Measurements from ENCODE around the gene SGSM2. TPM values are rescaled to one million over a fixed set of nuclear protein-coding genes. Genes with fewer than 3 reads are reported as not detected.

Gene SGSM2
- total RNA-seq: 27.8 and 29.6 TPM in 2 replicates

GRCh38 chr17:2336852-2337543 lies at the start of gene SGSM2:
SGSM2 (plus strand) TSS chr17:2337501; CDS start chr17:2337689, 188 bp downstream.

GRCh38 chr17:2303204-2304188 lies 33.8 kb upstream of the SGSM2 start, which contains the start of the genes SMG6 and SRR:
SMG6 (minus strand) TSS chr17:2303785; CDS start chr17:2303720, 65 bp downstream.
SRR (plus strand) TSS chr17:2303950; CDS start chr17:2315561, 11,611 bp downstream.

GRCh38 chr17:2336215-2336851 lies 968 bp upstream of the SGSM2 start, which contains the start of gene TSR1:
TSR1 (minus strand) TSS chr17:2336457; CDS start chr17:2336427, 30 bp downstream.

GRCh38 chr17:2400877-2401425 lies 63.6 kb downstream of the SGSM2 start, which contains the start of gene MNT:
MNT (minus strand) TSS chr17:2401060; CDS start chr17:2400712, 348 bp downstream.

Other genes starting within 250 kb of the SGSM2 start
- 12.3 and 23.4 TPM in 2 replicates for gene SMG6, start 33.7 kb upstream of the SGSM2 start, total RNA-seq
- gene SRR, start 33.6 kb upstream of the SGSM2 start, total RNA-seq: 27.0 and 34.8 TPM in 2 replicates
- 73.1 and 73.4 TPM in 2 replicates for gene TSR1, start 1.0 kb upstream of the SGSM2 start, total RNA-seq
- gene MNT, start 63.6 kb downstream of the SGSM2 start, total RNA-seq: 1.4 and 1.6 TPM in 2 replicates
- gene METTL16, start 174.4 kb downstream of the SGSM2 start, total RNA-seq: 16.9 and 17.2 TPM in 2 replicates

Measured in epithelial cell of umbilical artery (primary cell).